Measurements from ENCODE around the gene ZP3.
"Not testable (repeated sequence)": the region's sequence is repeated elsewhere in the genome, so short reads cannot be mapped to it uniquely, and the experiment has no call there.

The ZP3 gene

GRCh38 chr7:76405738-76406137 is 19.0 kb upstream of the ZP3 start:
- in situ Hi-C loops (cut with MboI; ENCODE audit: low pct_unique_long_range_greater_than_20kb, low sequenced_read_pairs, unreplicated experiment) = no loop called here
- TF ChIP-seq CTCF (IDR thresholded peaks at IDR 0.05; ENCODE audit: extremely low read depth, insufficient read depth, missing control alignments) = no peak
- no peak for DNase-seq (ENCODE audit: low spot score)

DNA sequence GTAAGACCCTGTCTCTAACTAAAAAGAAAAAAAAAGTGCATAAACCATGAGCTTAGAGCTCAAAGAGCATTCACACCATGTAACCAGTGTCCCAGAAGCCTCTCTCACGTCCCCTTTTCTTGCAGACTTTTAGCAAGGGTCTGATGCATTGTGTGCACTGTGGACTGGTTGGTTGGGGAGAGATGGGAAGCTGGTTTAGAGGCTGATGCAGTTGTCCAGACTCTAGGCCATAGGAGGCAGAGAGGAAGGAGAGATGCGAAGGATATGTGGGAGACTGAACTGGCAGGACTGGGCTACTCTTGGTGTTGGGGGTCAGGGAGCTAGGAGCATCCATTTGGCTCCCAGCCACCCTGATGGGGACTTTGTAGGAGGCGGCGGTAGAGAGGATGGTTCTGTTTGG is 17.0 kb upstream of the ZP3 start:
- in situ Hi-C loops (cut with MboI; ENCODE audit: low pct_unique_long_range_greater_than_20kb, low sequenced_read_pairs, unreplicated experiment) = no loop called here
- TF ChIP-seq CTCF (IDR thresholded peaks at IDR 0.05; ENCODE audit: extremely low read depth, insufficient read depth, missing control alignments) = no peak
- DNase-seq (ENCODE audit: low spot score) = no peak

GRCh38 chr7:76408121-76408560 is 16.6 kb upstream of the ZP3 start:
- TF ChIP-seq CTCF (IDR thresholded peaks at IDR 0.05; ENCODE audit: extremely low read depth, insufficient read depth, missing control alignments) = no peak
- in situ Hi-C loops (cut with MboI; ENCODE audit: low pct_unique_long_range_greater_than_20kb, low sequenced_read_pairs, unreplicated experiment) = no loop called here

GRCh38 chr7:76409537-76409936 is 15.2 kb upstream of the ZP3 start, which contains the start of gene SSC4D:
SSC4D (minus strand) TSS chr7:76409697; CDS start chr7:76404439, 5,258 bp downstream.
- DNase-seq (ENCODE audit: low spot score) = no peak
- in situ Hi-C loops (cut with MboI; ENCODE audit: low pct_unique_long_range_greater_than_20kb, low sequenced_read_pairs, unreplicated experiment) = no loop called here
- TF ChIP-seq CTCF (IDR thresholded peaks at IDR 0.05; ENCODE audit: extremely low read depth, insufficient read depth, missing control alignments) = no peak

More at GRCh38 chr7:76408121-76408560, 16.6 kb upstream of the ZP3 start:
- DNase-seq (ENCODE audit: low spot score) = no peak

DNA sequence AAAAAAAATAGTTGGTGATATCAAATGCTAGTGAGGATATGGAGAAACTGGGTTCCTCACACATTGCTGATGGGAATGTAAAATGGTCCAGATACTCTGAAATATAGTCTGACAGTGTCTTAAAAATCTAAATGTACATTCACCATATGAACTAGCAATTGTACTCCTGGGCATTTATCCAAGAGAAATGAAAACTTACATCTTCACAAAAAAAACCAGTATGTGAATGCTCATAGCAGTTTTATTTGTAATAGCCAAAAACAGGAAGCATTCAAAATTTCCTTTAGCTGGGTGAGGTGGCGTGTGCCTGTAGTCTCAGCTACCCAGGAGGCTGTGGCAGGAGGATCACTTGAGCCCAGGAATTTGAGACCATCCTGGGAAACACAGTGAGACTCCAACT is 13.1 kb upstream of the ZP3 start:
- no peak for DNase-seq (ENCODE audit: low spot score)
- in situ Hi-C loops (cut with MboI; ENCODE audit: low pct_unique_long_range_greater_than_20kb, low sequenced_read_pairs, unreplicated experiment) = no loop called here
- no peak for TF ChIP-seq CTCF (IDR thresholded peaks at IDR 0.05; ENCODE audit: extremely low read depth, insufficient read depth, missing control alignments)

DNA sequence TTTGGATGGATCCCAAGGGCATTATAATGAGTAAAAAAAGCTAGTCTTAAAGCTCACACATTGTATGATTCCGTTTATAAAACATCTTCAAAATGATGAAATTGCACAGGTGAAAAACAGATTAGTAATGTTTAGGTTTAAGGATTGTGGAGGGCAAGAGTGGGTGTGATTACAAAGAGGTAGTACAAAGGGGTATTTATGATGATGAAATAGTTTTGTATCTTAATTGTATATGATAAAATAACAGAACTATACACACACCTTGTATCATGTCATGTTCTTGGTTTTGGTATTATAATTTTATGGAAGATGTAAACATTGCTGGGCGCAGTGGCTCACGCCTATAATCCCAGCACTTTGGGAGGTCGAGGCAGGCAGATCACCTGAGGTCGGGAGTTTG is 12.5 kb upstream of the ZP3 start:
- no peak for TF ChIP-seq CTCF (IDR thresholded peaks at IDR 0.05; ENCODE audit: extremely low read depth, insufficient read depth, missing control alignments)
- in situ Hi-C loops (cut with MboI; ENCODE audit: low pct_unique_long_range_greater_than_20kb, low sequenced_read_pairs, unreplicated experiment) = no loop called here
- no peak for DNase-seq (ENCODE audit: low spot score)

DNA sequence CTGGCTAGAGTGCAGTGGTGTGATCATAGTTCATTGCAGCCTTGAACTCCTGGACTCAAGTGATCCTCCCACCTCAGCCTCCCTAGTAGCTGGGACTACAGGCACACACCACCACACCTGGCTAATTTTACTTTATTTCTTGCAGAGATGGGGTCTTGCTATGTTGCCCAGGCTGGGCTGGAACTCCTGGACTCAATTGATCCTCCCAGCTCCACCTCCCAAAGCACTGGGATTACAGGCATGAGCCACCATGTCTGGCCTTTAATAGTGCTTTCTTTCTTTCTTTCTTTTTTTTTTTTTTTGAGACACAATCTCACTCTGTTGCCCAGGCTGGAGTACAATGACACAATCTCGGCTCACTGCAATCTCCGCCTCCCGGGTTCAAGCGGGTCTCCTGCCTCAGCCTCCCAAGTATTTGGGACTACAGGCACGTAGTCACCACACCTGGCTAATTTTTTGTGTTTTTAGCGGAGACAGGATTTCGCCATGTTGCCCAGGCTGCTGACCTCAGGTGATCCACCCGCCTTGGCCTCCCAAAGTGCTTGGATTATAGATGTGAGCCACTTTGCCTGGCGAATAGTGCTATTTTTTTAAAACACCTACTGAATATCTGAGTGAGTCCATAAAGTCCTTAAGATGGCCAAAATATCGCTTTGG is 7.0 kb upstream of the ZP3 start:
- in situ Hi-C loops (cut with MboI; ENCODE audit: low pct_unique_long_range_greater_than_20kb, low sequenced_read_pairs, unreplicated experiment); DNase-seq (ENCODE audit: low spot score): not testable (repeated sequence)

DNA sequence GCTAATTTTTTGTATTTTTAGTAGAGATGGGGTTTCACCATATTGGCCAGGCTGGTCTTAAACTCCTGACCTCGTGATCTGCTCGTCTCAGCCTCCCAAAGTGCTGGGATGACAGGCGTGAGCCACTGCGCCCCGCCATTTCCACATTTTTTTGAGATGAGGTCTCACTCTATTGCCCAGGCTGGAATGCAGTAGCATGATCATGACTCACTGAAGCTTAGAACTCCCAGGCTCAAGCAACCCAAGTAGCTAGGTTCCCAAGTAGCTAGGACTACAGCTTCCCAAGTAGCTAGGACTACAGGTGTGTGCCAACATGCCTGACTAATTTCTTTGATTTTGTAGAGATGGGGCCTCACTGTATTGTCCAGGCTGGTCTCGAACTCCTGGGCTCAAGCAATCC is 3.7 kb upstream of the ZP3 start:
- in situ Hi-C loops (cut with MboI; ENCODE audit: low pct_unique_long_range_greater_than_20kb, low sequenced_read_pairs, unreplicated experiment); DNase-seq (ENCODE audit: low spot score): not testable (repeated sequence)

All from GM13977 (cell line).